Mesodermal cell (in vitro differentiated cells): ENCODE results near the gene IGFLR1.
"Not testable (repeated sequence)": the region's sequence is repeated elsewhere in the genome, so short reads cannot be mapped to it uniquely, and the experiment has no call there.

Source experiments
- H3K27ac ChIP-seq: 2 replicates; pipeline ENCODE4 v1.7.0; 2013; ENCODE audit warnings: mild to moderate bottlenecking, low read depth, low read length, moderate library complexity; ENCODE audit not compliant: severe bottlenecking
- H3K36me3 ChIP-seq: 2 replicates; pipeline ENCODE4 v1.7.1; 2013; ENCODE audit warnings: mild to moderate bottlenecking, low read length, moderate library complexity; ENCODE audit not compliant: control insufficient read depth, insufficient read depth
- H3K4me1 ChIP-seq: one replicate; pipeline ENCODE4 v1.7.1; 2013; ENCODE audit warnings: mild to moderate bottlenecking, low read length; ENCODE audit not compliant: insufficient read depth, control insufficient read depth, poor library complexity, severe bottlenecking
- H3K4me3 ChIP-seq: 2 replicates; pipeline ENCODE4 v1.7.0; 2013; ENCODE audit warnings: low read length, control low read depth, mild to moderate bottlenecking; ENCODE audit not compliant: insufficient read depth, poor library complexity, severe bottlenecking; ENCODE audit errors: extremely low read depth
- H3K9me3 ChIP-seq: 2 replicates; pipeline ENCODE4 v1.7.1; 2013; ENCODE audit warnings: mild to moderate bottlenecking, low read length, moderate library complexity; ENCODE audit not compliant: control insufficient read depth
- WGBS, 2 experiments: methylation state at CpG; one replicate each; pipeline ENCODE4 v1.1.5; 2013; ENCODE audit warnings: missing lambda C conversion rate in 2 of 2; ENCODE audit not compliant: insufficient coverage in 2 of 2; 5-methylcytosine and 5-hydroxymethylcytosine counted together

IGFLR1 gene

DNA sequence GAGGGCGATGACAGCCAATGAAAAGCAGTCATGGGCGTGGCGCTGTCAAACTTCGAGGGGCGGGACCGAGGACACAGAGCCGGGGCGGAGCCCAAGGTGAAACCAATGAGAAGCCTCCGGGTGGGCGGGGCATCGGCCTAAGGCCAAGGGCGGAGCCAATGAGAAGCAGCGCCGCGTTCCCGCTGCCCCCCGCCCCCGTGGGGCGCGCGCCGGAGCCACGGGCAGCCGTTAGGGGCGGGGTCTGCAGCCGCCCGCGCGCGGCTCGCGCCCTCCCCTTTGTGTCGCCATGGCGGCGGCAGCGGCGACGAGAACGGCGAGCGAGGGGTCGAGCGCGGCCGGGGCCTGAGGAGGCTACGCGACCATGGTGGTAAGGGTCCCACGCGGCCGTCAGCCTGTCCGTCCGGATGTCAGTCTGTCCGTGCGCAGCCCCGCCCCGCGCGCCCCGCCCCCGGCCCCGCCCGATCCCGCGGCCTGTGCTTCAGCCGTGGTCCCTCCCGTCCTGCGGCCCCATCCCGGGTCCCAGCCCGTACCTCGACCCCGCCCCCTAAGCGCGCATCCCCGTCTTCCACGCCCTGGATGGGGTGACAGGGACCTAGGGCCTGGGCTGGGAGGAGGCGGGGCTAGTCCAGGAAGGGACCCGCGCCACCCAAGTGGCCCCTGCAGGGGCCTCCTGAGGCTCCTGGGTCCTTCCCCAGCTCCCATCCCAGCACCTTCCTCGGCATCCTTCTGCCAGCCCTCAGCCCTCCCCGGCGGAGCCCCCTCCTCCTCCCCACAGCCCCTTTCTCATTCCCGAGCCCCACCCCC is 33.2 kb upstream of the IGFLR1 start, which contains the start of gene ARHGAP33:
Gene ARHGAP33 (plus strand): TSS at position 267 of the 804 bp plus-strand sequence. CDS start 95 bp downstream, at position 362.
- Histone ChIP-seq H3K9me3 (no peaks in the 10 kb centered on the region), H3K4me3 (peak within 1 kb of the TSS; percentile 60), H3K4me1 (peaks cover 20% of the 10 kb centered on the region), H3K36me3 (peaks cover 14% of the 10 kb centered on the region), H3K27ac (no peak within 1 kb of the TSS)
- WGBS, 2 experiments, result 0 to 1% methylated on average over 44 to 54 of the region's 82 CpGs

GRCh38 chr19:35775046-35775297 is 32.7 kb upstream of the IGFLR1 start:
- H3K4me1 ChIP-seq, result peaks cover 20% of the 10 kb centered on the region
- WGBS, 2 experiments, result 30% methylated on average over 9 of the region's 9 CpGs
- no peaks in the 10 kb centered on the region for H3K9me3 ChIP-seq
- peak overlapping the region; percentile 60 for H3K4me3 ChIP-seq
- no peak overlapping the region for H3K27ac ChIP-seq
- peaks cover 11% of the 10 kb centered on the region for H3K36me3 ChIP-seq

DNA sequence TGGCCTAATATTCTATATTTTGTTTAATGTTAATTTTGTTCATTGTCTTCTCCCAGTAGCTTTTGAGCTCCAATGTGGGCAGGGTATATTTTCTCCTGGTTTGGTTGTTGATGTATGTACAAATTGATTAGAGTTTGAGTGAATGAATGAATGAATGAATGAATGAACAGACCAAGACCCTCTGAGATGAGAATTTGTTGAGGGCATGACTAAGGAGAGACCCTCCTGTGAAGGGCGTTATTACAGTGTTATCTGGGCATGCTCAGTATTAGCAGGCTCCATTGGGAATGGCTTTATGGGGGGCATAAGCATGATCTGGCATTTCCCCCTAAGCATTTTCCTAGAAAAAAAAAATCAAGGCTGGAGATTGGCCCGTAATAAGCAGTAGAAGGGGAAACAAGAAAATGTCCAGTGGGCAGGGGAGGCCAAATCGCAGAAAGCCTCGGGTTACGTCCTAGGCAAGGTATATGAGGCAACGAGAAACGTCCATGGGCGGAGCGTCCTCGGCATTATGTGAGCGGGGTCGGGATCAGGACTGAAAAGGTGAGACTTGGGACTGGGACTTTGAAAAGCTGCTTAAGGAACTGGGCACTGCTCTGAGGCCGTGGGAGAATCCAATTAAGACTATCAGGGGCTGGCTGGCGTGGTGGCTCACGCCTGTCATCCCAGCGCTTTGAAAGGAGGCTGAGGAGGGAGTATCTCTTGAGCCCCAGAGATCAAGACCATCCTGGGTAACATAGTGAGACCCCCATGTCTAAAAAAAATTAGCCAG is 32.2 kb upstream of the IGFLR1 start:
- 56 to 63% methylated on average over 15 to 16 of the region's 16 CpGs for WGBS, 2 experiments
- Histone ChIP-seq H3K27ac (no peak overlapping the region), H3K4me3 (peak overlapping the region; percentile 60)

DNA sequence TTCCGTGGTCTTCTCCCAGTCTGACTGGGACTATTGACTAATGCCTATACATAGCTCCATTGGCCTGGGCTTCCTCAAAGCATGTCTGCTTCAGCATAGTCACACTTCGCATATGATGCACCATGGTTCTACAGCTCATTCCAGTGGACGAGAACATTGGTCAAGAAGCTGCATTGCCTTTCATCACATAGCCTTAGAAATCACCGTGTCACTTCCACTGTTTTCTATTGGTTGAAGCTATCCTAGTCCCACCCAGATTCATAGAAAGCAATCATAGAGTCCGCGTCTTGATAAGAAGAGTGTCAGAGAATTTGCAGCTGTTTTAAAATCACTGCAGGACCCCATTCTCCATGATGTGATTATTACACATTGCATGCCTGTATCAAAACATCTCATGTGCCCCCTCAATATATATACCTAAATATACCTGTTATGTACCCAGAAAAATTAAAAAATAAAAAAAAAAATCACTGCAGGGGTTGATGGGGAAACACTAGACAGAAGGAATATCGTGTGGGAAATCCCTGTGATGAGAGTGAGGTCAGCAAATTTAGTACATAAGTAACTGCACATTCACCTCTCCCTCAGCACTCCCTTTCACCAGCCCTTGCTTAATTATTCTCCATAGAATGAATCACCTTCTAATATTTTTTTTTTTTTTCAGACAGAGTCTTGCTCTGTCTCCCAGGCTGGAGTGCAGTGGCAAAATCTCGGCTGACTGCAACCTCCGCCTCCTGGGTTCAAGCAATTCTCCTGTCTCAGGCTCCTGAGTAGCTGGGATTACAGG is 31.0 kb upstream of the IGFLR1 start:
- WGBS, 2 experiments, result 73 to 80% methylated on average over 7 to 8 of the region's 9 CpGs
- Histone ChIP-seq H3K4me3 (no peak overlapping the region), H3K9me3 (no peaks in the 10 kb centered on the region), H3K27ac (no peak overlapping the region), H3K36me3 (peaks cover 10% of the 10 kb centered on the region), H3K4me1 (peaks cover 20% of the 10 kb centered on the region)

More for the DNA sequence above, 32.2 kb upstream of the IGFLR1 start:
- peaks cover 20% of the 10 kb centered on the region for H3K4me1 ChIP-seq
- H3K9me3 ChIP-seq, result no peaks in the 10 kb centered on the region
- peaks cover 7% of the 10 kb centered on the region for H3K36me3 ChIP-seq

DNA sequence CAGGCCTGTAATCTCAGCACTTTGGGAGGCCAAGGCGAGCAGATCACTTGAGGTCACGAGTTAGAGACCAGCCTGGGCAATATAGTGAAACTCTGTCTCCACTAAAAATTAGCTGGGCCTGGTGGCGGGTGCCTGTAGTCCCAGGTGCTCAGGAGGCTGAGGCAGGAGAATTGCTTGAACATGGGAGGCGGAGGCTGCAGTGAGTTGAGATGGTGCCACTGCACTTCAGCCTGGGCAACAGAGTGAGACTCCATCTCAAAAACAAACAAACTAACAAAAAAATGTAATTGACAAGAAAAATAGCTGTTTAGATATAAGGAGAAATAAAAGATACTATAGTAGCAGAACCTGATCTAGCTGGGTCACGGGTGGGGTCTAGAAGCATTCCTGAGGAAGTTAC is 30.1 kb upstream of the IGFLR1 start:
- WGBS, 2 experiments, result 94 to 100% methylated on average over 3 to 4 of the region's 5 CpGs
- H3K36me3 ChIP-seq, result peaks cover 18% of the 10 kb centered on the region
- not testable (repeated sequence) for H3K4me3 ChIP-seq, H3K9me3 ChIP-seq, H3K27ac ChIP-seq
- peaks cover 16% of the 10 kb centered on the region for H3K4me1 ChIP-seq

DNA sequence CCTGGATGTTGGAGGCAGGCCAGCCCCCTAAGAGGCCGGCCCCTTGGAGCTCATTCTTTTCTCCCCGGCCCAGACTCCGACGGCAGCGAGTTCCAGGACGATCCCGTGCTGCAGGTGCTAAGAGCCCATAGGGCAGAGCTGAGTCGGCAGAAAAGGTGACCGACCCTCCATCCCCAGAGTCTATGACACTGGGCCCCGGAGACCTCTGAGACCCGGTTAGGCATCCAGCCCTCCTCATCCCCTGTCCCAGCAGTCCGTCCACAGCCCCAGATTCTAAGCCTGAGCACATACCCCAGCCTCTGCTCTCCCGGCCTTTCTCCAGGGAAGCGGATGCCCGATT is 25.8 kb upstream of the IGFLR1 start:
- H3K4me1 ChIP-seq, result no peaks in the 10 kb centered on the region
- H3K27ac ChIP-seq, result no peak overlapping the region
- H3K36me3 ChIP-seq, result peaks cover 50% of the 10 kb centered on the region
- 62 to 68% methylated on average over 13 to 15 of the region's 15 CpGs for WGBS, 2 experiments
- H3K4me3 ChIP-seq, result no peak overlapping the region
- H3K9me3 ChIP-seq, result no peaks in the 10 kb centered on the region

DNA sequence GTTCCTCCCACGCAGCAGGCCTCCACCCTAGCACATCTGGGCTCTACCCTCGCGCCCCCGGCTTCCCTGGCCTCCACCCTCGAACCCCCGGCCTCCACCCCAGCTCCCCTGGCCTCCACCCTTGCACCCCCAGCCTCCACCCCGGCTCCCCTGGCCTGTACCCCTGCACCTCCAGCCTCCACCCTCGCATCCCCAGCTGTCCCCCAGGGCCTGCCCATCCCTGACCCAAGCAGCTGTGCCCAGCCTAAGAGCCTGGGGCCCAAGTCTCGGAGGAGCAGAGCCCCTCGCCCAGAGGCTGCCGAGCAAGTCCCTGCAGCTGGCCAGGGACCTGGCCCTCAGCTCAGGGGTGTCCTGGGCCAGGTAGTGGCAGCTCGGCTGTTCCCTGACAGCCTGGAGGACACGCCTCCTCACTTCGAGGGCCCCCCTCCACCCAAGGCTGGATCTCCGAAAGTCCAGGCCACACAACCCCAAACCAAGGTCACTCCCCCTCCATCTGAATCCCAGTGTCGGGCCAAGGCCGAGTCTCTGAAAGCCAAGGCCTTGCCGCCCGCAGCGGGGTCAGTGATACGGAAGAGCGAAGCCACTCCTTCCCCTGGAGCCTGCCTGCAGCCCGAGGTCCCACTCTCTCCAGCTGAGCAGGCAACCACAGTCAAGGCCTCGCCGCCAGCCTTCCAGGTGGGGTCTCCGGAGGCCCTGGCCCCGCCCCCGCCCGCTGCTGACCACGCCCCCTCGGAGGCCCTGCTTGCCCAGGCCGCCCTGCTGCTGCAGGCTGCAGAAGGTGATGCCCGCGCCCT is 25.2 kb upstream of the IGFLR1 start:
- no peaks in the 10 kb centered on the region for H3K4me1 ChIP-seq
- 55 to 57% methylated on average over 20 to 32 of the region's 34 CpGs for WGBS, 2 experiments
- no peaks in the 10 kb centered on the region for H3K9me3 ChIP-seq
- peaks cover 54% of the 10 kb centered on the region for H3K36me3 ChIP-seq
- H3K4me3 ChIP-seq, result no peak overlapping the region
- no peak overlapping the region for H3K27ac ChIP-seq

DNA sequence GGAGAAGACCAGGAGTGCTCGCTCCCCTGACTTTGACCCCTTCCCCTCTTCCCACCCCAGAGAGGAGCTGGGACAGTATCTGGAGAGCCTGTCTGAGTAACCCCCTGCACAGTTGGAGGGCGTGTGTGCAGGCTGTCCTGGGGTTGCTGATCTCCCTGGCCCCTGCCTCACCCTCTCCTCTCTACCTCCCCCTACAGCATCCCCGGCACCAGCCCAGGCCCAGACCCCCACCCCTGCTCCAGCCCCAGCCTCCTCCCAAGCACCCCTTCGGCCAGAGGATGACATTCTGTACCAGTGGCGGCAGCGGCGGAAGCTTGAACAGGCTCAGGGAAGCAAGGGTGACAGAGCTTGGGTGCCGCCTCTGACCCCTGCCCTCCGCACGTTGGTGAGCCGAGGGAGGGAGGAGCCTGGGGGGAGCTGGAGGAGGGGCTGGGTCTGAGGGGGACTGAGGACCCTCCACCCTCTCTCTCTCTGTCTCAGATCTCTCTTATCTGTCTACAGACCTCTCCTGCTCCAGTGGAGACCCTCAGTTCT is 24.4 kb upstream of the IGFLR1 start:
- WGBS, 2 experiments, result 86% methylated on average over 3 of the region's 11 CpGs; no CpG with 5 or more reads in 1 of the 2 experiments
- H3K36me3 ChIP-seq, result peaks cover 62% of the 10 kb centered on the region
- no peaks in the 10 kb centered on the region for H3K9me3 ChIP-seq
- H3K4me1 ChIP-seq, result no peaks in the 10 kb centered on the region
- H3K4me3 ChIP-seq, result no peak overlapping the region
- H3K27ac ChIP-seq, result no peak overlapping the region

DNA sequence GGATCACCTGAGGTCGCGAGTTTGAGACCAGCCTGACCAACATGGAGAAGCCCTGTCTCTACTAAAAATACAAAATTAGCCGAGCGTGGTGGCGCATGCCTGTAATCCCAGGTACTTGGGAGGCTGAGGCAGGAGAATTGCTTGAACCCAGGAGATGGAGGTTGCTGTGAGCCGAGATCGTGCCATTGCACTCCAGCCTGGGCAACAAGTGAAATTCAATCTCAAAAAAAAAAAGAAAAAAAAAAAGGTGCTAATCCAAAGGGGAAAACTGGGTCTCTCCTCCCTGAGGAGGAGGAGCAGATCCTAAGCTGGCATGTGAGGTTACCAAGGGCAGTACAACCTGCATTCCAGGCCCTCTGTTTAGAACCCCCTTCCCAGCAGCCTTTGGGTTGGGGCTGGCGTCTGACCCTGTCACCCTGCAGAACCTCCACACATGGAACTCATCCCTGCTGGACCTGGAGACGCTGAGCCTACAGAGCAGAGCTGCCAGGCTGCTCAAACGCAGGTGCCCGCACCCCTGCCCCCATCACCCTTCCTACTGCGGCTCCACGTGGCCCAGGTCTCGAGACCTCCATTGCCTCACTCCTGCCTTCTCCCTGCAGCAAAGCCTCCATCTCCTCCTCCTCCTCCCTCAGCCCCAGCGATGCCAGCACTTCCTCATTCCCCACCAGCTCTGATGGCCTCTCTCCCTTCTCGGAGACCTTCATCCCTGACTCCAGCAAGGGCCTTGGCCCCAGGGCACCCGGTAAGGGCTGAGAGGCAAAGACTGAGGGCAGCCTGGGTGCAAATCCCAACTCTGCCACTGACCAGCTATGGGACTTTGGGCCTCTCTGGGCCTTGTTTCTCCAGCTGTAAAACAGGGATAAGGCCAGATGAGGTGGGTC is 22.4 kb upstream of the IGFLR1 start:
- no peaks in the 10 kb centered on the region for H3K4me1 ChIP-seq
- H3K27ac ChIP-seq, result no peak overlapping the region
- H3K36me3 ChIP-seq, result peaks cover 81% of the 10 kb centered on the region
- no peak overlapping the region for H3K4me3 ChIP-seq
- 94 to 96% methylated on average over 8 to 11 of the region's 17 CpGs for WGBS, 2 experiments
- H3K9me3 ChIP-seq, result no peaks in the 10 kb centered on the region
